Mucosa of gallbladder (tissue), 1 donor: ENCODE results near the gene ELL. TPM values are rescaled to one million over a fixed set of nuclear protein-coding genes. Genes with fewer than 3 reads are reported as not detected.
"Not testable (repeated sequence)": the region's sequence is repeated elsewhere in the genome, so short reads cannot be mapped to it uniquely, and the experiment has no call there.

ENCODE experiments used
- DNase-seq: peaks from one replicate; pipeline ENCODE4 v3.0.0-alpha.2; 2020; ENCODE audit warnings: low spot score
- total RNA-seq: library from RNA; stranded (reverse); gene quantifications from one replicate; pipeline ENCODE4 v1.2.1, GENCODE V29; 2021
- donor health status: DM: no; HTN: no; CAD: no.

Gene ELL
- total RNA-seq, 1 donor from 2014 or later: 20.1 TPM

DNA sequence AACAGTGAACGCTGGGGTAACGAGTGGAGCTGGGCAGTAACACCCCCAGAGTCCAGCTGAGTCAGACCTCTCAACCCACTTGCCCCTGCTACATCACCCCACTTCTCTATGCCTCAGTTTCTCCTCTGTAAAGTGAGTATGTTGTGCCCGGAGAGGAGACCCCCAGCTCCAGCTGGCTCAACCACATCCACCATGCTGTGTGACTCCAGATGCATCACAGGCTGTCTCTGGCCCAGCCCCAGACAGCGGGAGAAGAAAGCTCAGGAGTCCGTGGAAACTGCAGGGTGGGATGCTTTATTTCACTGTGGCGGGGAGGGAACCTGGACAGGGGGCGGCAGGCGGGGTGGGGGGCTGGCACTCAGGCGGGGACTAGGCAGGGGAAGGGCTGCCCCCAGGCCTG is 9.6 kb upstream of the ELL start:
- no peak for DNase-seq

DNA sequence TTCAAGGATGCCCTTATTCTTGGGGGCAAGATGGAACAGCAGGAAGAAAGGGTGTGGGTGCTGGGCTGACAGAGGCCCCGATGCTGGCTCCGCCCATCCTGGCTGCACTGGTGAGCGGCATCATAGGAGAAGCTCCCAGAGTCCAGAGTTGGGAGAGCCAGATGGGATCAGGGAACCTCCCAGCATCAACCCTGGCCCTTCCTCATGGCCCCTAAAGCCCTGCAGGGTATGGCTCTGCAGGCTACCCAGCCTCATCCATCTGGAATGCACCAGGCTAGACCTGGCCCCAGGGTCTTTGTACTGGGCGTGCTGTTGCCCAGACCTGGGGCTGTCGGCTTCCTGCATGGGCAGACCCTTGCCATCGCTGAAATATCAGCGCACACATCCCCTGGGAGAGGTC is 7.9 kb upstream of the ELL start:
- DNase-seq: no peak

GRCh38 chr19:18526316-18526715 is 4.4 kb upstream of the ELL start:
- no peak for DNase-seq

- DNase-seq: no peak
These were observed 2.0 kb upstream of the ELL start for GRCh38 chr19:18523841-18524240.

GRCh38 chr19:18522862-18523440 is 1.1 kb upstream of the ELL start:
- DNase-seq: not testable (repeated sequence)

- DNase-seq: peak; percentile 100
These were observed 423 bp upstream of the ELL start for GRCh38 chr19:18522124-18522861.

- DNase-seq: peak; percentile 41
These were observed 800 bp downstream of the ELL start for GRCh38 chr19:18520848-18521691.

DNA sequence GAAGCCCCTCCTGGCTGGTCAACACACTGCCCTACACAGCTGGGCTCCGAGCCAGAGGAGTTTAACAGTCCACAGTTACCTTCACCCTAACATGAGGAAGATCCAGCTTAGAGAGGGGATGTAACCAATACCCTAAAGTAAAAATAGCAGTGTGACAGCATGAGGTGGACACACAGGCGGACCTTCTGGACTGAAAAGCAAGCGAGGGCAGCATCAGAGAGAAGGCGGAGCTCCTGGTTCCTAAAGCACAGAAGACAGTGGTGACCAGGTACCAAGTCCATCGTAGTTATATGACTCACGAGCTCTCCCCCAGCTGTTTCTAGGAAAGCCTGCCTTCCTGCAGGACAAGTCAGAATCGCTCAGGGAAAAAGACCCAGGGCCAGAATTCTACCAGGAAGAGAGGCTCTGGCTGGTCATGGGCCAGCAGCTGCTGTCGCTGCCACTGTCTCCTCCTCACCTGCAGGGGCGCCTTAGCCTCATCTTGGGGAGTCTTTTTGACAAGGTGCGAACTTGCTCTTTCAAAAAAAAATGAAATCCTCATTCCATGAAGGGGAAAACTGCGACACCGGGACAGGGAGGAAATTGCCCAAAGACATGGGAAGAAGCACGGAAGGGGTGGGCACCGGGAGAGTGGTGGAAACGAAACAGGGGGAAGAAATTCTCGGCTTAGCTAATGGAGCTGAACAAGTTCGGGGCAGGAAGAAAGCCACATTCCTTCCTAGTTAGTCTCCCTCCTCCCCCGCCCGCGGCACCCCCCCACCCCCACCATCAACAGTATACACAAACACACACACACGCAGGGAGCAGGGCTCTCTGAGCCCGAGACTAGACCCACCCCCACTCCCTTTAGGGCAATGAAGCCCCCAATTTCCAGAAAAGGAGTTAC is 1.7 kb downstream of the ELL start:
- DNase-seq: peak; percentile 81

DNA sequence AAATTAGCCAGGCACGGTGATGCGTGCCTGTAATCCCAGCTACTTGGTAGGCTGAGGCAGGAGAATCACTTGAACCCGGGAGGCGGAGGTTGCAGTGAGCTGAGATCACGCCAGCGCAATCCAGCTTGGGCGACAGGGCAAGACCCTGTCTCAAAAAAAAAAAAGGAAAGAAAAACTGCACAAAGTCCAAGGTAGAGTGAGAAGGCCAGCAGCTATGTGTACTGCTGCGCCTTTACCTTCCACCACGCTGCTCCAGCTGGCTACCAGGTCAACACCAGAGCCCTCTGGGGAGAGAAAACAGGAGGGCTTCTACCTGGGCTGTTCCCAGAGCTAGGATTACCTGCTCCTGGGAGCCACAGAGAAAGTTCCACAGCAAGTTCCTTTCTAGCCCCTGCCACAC is 3.2 kb downstream of the ELL start:
- DNase-seq: no peak

DNA sequence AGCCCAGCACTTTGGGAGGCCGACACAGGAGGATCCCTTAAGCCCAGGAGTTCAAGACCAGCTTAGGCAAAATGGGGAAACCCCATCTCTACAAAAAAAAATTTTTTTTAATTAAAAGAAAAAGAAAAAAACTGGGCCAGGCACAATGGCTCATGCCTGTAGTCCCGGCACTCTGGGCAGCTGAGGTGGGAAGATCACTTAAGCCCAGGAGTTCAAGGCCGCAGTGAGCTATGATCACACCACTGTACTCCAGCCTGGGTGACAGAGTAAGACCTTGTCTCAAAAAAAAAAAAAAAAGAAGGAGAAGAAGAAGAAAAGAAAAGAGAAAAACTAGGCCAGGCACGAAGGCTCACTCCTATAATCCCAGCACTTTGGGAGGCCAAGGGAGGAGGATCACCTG is 4.3 kb downstream of the ELL start:
- no peak for DNase-seq

GRCh38 chr19:18515959-18516358 is 5.9 kb downstream of the ELL start:
- DNase-seq: no peak

DNA sequence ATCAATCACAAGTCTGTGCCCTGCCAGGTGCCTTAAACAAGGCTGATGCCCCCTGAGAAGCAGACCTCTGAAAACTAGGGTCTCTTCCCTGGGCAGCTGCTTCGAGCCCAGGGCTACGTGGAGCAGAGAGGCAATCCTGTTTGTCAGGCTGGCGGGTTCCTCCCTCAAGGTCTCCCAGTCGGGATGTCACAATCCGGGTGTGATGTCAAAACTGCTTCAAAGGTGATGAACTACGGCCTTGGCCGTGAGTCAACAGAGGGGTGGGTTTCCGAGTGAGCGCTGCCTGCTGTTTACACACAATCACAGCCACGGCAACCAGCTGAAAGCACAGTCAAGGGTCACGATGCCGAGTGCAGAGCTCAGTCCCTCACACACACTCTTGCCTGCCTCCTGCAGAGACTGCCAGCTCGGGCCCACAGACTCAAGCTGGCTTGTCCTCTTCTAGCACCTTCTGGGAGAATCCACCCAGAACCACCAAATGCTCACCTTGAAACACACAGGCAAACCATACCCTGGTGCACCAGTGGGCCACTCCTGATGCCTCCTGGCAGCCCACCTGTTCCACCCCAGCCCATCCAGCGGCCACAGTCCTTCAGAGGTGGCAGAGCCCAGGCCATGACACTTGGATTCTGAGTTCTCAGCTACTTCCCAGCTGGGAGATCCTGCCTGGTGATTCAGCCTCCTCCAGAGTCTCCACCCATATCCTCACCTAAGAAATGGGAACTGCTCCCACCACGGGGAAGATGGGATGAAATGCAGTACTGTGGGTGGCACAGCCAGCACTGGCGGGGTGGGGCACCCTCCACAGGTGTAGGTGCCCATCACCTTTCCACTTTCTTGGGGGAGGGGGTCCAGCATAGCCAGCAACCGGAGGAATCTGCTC is 6.8 kb downstream of the ELL start:
- peak; percentile 47 for DNase-seq

DNA sequence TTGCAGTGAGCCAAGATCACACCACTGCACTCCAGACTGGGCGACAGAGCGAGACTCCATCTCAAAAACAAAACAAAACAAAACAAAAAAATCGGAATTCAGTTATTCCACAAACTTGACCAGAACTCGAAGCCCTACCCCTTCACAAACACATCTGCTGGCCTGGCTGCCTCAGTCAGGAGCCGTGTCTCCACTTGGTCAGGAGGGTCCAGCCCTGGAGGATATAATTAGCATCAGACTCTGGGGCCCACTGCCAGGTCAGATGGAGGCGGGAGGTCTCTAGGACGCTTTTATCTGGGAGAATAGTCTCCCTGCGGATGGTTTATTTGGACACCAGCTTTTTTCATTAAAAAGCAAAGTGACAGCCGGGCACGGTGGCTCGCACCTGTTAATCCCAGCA is 8.0 kb downstream of the ELL start:
- no peak for DNase-seq

DNA sequence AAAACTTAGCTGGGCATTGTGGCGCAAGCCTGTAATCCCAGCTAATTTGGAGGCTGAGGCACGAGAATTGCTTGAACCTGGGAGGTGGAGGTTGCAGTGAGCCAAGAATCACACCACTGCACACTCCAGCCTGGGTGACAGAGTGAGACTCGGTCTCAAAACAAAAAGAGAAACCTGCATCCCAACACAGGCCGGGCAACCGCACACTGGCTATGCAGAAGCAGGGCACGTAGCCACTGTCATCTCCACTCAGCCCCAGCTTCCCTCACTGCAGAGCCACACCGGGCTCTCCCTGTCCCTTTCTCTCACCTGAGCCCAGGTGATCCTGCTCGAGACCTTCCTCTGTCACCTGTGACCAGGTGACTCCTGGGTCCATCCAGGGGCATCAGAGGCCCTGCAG is 11.7 kb downstream of the ELL start:
- no peak for DNase-seq

DNA sequence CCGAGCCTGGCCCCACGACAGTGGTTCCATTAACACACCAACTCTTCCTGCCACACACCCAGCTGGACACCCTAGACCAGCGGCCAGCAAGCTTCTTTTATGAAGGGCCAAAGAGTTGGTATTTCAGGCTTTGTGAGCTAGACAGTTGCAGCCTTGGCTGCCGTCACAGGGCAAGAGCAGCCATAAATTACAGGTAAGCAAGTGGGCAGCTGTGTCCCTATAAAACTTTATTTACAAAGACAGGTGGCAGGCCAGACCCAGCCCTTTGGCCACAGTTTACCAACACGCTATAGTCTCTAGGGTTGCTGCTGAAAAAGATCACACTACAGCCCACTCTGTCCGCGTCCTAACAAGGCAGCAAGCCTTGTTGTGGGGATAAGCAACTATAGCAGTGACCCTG is 13.3 kb downstream of the ELL start:
- no peak for DNase-seq

DNA sequence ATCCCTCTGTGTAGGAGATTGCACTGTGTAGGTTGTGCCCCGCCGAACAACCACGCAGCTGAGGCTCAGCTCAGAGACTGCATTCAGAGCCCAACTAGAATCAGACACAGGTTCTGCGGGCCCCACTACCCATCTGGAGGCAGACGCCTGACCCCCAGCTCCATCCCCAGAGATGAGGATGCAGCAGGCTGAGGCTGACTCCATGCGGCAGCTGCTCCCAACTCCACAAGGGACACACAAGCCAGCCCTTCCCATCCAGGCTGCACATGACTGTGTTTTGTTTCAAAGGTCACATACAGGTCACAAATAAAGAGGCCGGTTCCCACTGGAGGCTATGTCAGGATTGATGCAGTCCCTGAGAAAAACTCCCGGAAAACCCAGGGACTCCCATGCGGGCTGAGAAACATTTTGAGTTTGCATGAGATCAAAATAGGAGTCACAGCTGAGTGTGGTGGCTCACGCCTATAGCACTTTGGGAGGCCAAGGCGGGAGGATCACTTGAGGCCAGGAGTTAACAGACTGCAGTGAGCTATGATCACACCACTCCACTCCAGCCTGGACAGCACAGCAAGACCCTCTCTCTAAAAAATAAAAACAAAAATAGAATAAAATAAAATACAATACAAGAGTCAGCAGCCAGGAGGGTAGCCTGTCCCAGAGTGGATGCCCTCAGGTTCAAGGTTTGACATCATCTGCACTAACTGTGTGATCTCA is 14.0 kb downstream of the ELL start:
- no peak for DNase-seq

- no peak for DNase-seq
These were observed 14.7 kb downstream of the ELL start for GRCh38 chr19:18507021-18507726.

DNA sequence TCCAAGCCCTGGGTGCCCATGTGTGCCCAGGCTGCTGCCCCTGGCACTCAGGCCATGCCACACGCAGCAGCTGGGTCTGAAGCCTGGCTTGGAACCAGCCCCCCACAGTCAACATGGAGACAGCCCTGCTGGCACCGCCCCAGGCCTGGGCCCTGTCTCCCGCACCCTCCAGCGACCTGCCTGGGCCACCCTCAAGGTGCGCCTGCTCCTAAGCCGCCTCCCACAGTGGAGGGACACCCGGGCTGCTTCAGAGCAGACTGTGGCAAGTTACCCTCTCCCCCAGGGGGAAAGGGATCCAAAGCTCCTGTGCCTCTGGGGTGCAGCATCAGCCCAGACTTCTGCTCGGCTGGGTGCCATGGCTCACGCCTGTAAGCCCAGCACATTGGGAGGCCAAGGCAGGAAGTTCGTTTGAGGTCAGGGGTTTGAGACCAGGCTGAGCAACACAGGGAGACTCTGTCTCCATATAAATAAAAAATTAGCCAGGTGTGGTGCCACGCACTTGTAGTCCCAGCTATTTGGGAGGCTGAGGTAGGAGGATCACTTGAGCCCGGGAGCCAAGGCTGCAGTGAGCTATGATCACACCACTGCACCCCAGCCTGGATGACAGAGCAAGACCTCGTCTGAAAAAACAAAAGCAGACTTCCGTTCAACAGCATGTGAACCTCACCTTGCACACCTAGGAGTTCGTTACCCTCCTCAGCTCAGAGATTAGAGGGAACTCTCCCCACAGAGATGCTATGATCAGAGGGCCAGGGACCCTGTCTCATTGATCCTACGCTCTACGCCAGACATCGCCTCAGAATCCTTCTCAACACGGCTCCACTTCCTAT is 15.6 kb downstream of the ELL start:
- DNase-seq: no peak
